Measurements from ENCODE around the gene ANKMY1. TPM values are rescaled to one million over a fixed set of nuclear protein-coding genes. Genes with fewer than 3 reads are reported as not detected.

The ANKMY1 gene
- total and polyA plus RNA-seq, 2 of the 13 experiments (the other 11 are each of a cell fraction or from before 2014, with no cell fraction given) = 11.7 to 18.8 TPM

DNA sequence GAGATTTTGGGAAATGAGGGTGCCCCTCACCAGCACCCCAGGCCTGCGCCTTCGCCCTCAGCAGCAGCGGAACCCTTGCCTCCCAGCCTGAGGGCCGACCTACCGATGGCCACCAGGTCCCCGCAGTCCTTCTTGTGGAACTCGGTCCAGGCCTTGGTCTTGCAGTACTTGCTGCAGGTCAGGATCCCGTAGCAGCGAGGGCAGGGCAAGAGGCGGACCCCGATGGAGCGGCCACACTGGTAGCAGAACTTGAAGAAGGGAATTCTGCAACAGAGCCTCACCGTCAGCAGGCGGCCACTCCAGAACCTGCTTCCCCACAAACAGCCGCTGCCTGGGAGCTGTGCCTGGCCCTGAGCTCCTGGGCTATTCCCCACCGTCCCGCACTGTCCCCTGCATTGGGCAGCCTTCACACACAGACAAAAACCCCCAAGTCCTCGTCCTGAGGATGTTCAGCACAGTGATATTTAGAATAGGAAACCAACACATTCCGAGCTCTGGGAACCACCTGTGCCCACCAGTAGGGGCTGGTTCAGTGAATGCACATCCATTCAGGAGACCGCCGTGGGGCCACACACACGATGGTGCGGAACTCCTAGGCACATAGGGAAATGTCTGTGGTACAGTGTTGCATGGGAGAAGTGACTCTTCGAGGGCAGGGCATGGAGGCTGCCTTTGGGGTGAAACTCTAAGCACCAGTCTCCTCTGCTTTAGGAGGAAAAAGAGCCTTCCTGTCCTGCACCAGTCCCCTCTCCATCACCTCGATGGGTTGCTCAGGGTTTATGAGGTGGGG lies 76.8 kb downstream of the ANKMY1 start:
- Histone ChIP-seq H3K79me2 (ENCODE audit: insufficient read depth, low read length) (no peaks in the 10 kb centered on the region), H4K20me1 (ENCODE audit: insufficient read depth, low read length) (no peaks in the 10 kb centered on the region), H3K27me3 (ENCODE audit: control insufficient read depth in 1 of 2, insufficient read depth in 2 of 2, low read length in 2 of 2) (no peaks in the 10 kb centered on the region), H3K36me3 (replicated peaks in 1 of 2; ENCODE audit: control insufficient read depth in 1 of 2, insufficient read depth in 2 of 2, low read length in 2 of 2) (peaks cover 0 to 1% of the 10 kb centered on the region in 2 experiments; a peak in 1 of 5 replicates), H3K4me2 (ENCODE audit: low read depth, low read length) (no peak overlapping the region), H3K27ac (ENCODE audit: extremely low read length, insufficient read depth, low read length) (no peak overlapping the region), H3K4me1 (ENCODE audit: insufficient read depth, low read length) (no peaks in the 10 kb centered on the region), H3K9ac (ENCODE audit: insufficient read depth, low read depth, low read length) (no peak overlapping the region), H3K9me3 (ENCODE audit: low read length) (no peaks in the 10 kb centered on the region), H3K4me3 (replicated peaks in 1 of 3; ENCODE audit: insufficient read depth in 1 of 3, low read depth in 2 of 3, low read length in 3 of 3) (no peak overlapping the region), H2AFZ (ENCODE audit: low read length) (no peak overlapping the region)
- ChIA-PET CTCF (ENCODE audit: low intra/inter-chr PET ratio, low total read pairs) (no interaction called here), POLR2A (no interaction called here)
- ATAC-seq (peak; percentile 16; the same call in 1 of the 3 replicates), FAIRE-seq (no peak), DNase-seq (ENCODE audit: low spot score) (no peak)
- intact Hi-C loops (cut with micrococcal nuclease; ENCODE audit: unreplicated experiment) (no loop called here), in situ Hi-C loops (cut with HindIII; ENCODE audit: extremely low pct_ligation_motif_present, low pct_unique_long_range_greater_than_20kb) (no loop called here)
- WGBS (ENCODE audit: low lambda C conversion rate) = 93% methylated on average over 19 of the region's 25 CpGs
- no peak for TF ChIP-seq NFKB2 (CRISPR knock-in tag; IDR thresholded peaks at IDR 0.05; ENCODE audit: borderline replicate concordance)
- TF ChIP-seq, protein P1, sequence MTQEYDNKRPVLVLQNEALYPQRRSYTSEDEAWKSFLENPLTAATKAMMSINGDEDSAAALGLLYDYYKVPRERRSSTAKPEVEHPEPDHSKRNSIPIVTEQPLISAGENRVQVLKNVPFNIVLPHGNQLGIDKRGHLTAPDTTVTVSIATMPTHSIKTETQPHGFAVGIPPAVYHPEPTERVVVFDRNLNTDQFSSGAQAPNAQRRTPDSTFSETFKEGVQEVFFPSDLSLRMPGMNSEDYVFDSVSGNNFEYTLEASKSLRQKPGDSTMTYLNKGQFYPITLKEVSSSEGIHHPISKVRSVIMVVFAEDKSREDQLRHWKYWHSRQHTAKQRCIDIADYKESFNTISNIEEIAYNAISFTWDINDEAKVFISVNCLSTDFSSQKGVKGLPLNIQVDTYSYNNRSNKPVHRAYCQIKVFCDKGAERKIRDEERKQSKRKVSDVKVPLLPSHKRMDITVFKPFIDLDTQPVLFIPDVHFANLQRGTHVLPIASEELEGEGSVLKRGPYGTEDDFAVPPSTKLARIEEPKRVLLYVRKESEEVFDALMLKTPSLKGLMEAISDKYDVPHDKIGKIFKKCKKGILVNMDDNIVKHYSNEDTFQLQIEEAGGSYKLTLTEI (CRISPR knock-in tag; conservative IDR thresholded peaks at IDR 0.05) = no peak
- no peak for TF ChIP-seq ZNF337 (CRISPR knock-in tag; IDR thresholded peaks at IDR 0.05; ENCODE audit: borderline replicate concordance, low read depth)
- no peak for TF ChIP-seq NFYB (CRISPR knock-in tag; IDR thresholded peaks at IDR 0.05)
- TF ChIP-seq, protein P2, sequence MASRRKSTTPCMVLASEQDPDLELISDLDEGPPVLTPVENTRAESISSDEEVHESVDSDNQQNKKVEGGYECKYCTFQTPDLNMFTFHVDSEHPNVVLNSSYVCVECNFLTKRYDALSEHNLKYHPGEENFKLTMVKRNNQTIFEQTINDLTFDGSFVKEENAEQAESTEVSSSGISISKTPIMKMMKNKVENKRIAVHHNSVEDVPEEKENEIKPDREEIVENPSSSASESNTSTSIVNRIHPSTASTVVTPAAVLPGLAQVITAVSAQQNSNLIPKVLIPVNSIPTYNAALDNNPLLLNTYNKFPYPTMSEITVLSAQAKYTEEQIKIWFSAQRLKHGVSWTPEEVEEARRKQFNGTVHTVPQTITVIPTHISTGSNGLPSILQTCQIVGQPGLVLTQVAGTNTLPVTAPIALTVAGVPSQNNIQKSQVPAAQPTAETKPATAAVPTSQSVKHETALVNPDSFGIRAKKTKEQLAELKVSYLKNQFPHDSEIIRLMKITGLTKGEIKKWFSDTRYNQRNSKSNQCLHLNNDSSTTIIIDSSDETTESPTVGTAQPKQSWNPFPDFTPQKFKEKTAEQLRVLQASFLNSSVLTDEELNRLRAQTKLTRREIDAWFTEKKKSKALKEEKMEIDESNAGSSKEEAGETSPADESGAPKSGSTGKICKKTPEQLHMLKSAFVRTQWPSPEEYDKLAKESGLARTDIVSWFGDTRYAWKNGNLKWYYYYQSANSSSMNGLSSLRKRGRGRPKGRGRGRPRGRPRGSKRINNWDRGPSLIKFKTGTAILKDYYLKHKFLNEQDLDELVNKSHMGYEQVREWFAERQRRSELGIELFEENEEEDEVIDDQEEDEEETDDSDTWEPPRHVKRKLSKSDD (CRISPR knock-in tag; IDR thresholded peaks at IDR 0.05; ENCODE audit: low read depth) = no peak
- peak; percentile 18 for TF ChIP-seq AGO2 (optimal IDR thresholded peaks at IDR 0.05; ENCODE audit: low read depth, low read length)
- no TSS peak for BruUV-seq (replicated peaks)

Measured in HepG2 (cell line).